AG08395 (cell line): Measurements from ENCODE around the gene PDE7B.

ENCODE experiments used
- DNase-seq: peaks from one replicate; pipeline ENCODE4 v3.0.0; 2012; ENCODE audit warnings: mixed read lengths, low spot score

Gene PDE7B

GRCh38 chr6:135935941-135936601 lies 84.6 kb downstream of the PDE7B start:
- peak; percentile 53 for DNase-seq

- peak; percentile 88 for DNase-seq
Observed at GRCh38 chr6:135936606-135937005, 85.1 kb downstream of the PDE7B start.

GRCh38 chr6:135937106-135937505 lies 85.6 kb downstream of the PDE7B start:
- no peak for DNase-seq

DNA sequence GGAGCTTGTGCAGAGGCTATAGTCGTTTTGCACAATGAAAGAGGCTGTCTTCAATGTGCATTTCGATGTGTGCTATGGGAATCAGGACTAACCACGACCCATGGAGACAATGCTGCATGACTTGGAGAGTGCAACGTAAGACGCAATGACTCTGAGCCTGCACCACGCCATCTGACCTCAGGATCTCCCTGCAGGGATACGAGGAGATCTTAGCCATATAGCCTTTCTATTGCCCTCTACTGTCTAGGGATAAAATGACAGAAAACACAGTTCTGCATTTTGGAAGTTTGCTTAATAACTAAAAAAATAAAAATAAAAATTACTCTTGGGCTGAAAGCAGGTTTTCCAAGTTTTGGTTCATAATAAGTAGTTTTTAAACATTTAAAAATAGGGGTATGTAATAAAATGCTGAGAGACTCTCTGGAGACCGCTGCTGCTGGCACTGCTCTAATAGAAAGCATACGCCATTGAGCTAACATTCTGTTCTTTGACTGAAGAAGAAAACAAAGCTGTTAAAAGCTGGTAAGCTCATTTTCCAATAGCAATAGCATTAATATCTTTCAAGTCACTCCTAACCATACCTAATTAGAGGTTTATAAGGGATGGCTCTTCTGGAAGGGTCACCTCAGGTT lies 87.2 kb downstream of the PDE7B start:
- DNase-seq = peak; percentile 44

- no peak for DNase-seq
Observed at GRCh38 chr6:135939208-135939591, 87.7 kb downstream of the PDE7B start.

GRCh38 chr6:135940616-135941167 lies 89.2 kb downstream of the PDE7B start:
- no peak for DNase-seq

GRCh38 chr6:135941275-135942025 lies 89.9 kb downstream of the PDE7B start:
- peak; percentile 11 for DNase-seq

DNA sequence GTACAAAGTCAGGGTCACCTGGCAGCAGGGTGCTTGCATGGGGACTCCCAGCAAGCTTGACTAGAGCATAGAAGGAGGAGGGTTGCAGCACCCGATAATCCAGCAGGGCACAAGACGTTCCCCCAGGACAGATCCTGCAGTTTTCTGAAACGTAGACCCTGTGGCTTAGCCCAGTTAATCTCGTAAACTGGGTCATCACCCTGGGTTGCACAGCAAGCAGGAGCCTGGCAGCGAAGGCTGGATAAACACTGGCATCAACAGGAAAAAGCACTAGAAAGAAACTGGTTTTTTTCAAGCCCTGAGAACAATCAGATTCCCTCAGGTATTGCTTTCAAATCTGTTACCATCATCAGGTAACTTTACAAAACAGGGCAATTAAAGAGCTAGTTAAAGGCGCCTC lies 92.6 kb downstream of the PDE7B start:
- no peak for DNase-seq

DNA sequence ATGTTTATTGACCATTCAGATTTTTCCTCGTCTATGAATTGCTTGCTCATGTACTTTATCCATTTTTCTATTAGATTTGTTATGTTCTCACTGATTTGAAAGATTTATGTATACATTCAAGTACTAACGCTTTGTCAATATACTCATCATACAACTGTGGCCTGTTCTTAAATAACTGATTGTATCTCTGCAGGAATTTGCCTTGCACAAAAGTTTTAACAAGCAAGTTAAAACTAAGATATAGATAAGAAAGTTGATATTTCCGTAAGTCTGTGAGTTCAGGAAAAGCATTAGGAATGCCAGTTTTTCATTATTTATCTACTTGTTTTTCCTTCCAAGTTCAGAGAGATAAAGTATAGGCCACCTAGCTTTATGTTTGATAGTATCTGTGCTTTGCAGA lies 95.2 kb downstream of the PDE7B start:
- no peak for DNase-seq

GRCh38 chr6:135950669-135951068 lies 99.2 kb downstream of the PDE7B start:
- DNase-seq = no peak

DNA sequence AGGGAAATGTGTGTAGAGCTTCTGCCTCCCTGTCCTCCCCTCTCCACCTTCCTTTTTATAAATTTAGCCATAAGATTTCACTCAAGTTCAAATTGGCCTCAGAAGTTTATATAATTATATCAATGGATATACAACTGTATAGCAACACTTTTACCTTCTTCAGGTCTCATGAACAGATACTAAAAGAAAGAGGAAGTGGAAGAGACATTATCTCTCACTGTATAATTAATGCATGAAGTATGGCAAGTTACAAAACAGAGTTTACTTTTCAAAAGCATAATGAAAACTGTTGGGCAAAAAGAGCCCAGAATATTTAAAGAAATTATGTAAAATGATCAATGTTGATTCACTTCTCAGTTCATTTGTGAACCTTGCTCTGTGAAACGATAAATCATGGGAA lies 99.7 kb downstream of the PDE7B start:
- no peak for DNase-seq

GRCh38 chr6:135953818-135954217 lies 102.3 kb downstream of the PDE7B start:
- DNase-seq = no peak

GRCh38 chr6:135955099-135955498 lies 103.6 kb downstream of the PDE7B start:
- no peak for DNase-seq

DNA sequence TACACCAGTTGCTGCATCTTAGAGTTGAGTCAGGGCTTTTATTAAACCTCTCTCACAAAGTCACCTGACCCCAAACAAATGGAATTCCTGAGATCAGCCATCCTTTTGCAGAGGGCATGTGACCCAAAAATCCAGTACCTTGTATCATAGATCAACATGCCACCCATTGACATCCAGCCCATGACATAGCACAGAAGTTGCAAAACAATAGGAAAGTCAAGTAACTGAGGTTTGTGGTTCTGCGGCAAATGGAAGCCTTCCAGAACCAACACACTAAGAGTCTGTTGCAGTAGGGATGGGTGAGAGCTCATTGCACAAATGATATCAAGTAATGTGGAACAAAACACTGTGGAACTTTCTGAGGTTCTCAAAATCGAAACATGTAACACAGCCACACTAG lies 111.2 kb downstream of the PDE7B start:
- peak; percentile 23 for DNase-seq

- no peak for DNase-seq
Observed at GRCh38 chr6:135970750-135971149, 119.2 kb downstream of the PDE7B start.

DNA sequence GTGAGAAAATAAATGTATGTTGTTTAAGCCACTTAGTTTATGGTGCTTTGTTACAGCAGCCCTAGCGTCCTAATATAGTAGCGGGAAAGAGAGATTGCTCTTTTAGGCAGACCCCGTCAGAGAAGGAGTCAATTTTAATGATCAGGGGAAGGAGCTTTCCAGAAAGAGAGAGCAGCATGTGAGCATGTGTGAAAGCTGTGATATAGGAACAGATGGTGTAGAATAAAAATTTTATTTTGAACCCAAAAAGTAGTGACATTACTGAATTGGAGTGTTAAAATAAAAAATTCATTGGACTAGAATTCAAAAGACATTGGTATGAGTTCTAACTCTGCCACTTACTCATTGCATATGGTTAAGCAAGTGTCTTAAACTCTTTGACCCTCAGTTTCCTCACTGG lies 119.8 kb downstream of the PDE7B start:
- DNase-seq = no peak

- DNase-seq = no peak
Observed at GRCh38 chr6:135972150-135972549, 120.6 kb downstream of the PDE7B start.

GRCh38 chr6:135972586-135972985 lies 121.1 kb downstream of the PDE7B start:
- DNase-seq = no peak

GRCh38 chr6:135974426-135974825 lies 122.9 kb downstream of the PDE7B start:
- DNase-seq = no peak

DNA sequence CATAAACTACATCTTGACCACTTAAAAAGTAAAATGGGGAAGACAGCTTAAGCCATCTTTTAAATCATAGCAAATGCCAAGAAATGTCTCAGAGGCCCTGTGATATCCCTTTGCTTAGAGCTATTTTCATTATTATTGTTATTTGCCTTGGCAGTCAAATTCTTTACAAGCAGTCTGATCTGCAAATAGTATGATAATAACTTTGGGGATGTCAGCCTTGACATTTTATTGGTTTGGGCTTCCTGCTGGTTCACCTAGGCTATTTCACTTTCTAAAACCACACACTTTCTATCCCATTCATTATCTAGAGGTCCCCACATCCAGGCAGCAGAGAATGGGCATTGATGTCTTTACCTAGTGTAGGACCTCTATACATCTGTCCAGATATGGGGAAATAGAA lies 125.1 kb downstream of the PDE7B start:
- DNase-seq = no peak

- DNase-seq = no peak
Observed at GRCh38 chr6:135983093-135983492, 131.6 kb downstream of the PDE7B start.

DNA sequence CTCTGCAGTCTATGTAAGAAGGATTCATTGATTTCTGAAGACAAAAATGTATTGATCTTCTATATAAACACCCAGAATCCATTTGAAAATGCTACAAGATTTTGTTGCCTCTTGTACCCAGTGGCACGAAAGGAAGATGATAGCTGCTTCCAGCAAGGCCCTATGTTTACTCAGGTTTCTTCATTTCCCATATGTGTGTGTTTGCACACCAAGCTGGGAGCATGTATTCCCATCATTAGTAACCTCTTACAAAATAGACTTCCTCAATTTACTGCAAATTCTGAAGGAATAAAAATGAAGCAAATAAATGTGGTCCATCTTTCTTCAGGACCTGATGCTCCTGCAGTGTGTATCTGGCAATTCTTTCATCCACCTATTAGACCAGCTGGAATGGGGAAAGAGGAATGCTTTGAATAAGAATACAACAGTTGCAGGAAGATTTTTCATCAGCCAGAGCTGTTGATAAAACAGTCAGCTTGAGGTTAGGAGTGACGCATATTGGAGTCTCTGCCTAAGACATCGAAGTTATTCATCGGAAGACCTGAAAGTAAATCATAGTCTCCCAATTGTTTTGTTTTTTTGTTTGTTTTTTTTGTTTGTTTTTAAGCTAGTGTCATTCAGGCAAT lies 132.3 kb downstream of the PDE7B start:
- no peak for DNase-seq

GRCh38 chr6:135985471-135985870 lies 134.0 kb downstream of the PDE7B start:
- peak; percentile 38 for DNase-seq
